D721Med (cell line): ENCODE data around the gene NDST3.

ENCODE experiments used
- DNase-seq: peaks from one replicate; pipeline ENCODE4 v3.0.0; 2011; ENCODE audit warnings: low spot score; ENCODE audit not compliant: insufficient read length
- FAIRE-seq: peaks from 2 replicates; lab custom pipeline; 2011; peaks lifted over from hg19 to GRCh38; lab: Jason Lieb, UNC
- TF ChIP-seq, protein P1 (sequence below): IDR thresholded peaks from 2 replicates; pipeline ENCODE4 v1.5.1; 2012; ENCODE audit warnings: mild to moderate bottlenecking, control low read depth; ENCODE audit not compliant: insufficient read depth; ENCODE audit errors: missing control alignments

Gene NDST3

GRCh38 chr4:118014831-118015230 lies 19.5 kb upstream of the NDST3 start:
- no peak for FAIRE-seq
- DNase-seq: no peak
- TF ChIP-seq, protein P1, sequence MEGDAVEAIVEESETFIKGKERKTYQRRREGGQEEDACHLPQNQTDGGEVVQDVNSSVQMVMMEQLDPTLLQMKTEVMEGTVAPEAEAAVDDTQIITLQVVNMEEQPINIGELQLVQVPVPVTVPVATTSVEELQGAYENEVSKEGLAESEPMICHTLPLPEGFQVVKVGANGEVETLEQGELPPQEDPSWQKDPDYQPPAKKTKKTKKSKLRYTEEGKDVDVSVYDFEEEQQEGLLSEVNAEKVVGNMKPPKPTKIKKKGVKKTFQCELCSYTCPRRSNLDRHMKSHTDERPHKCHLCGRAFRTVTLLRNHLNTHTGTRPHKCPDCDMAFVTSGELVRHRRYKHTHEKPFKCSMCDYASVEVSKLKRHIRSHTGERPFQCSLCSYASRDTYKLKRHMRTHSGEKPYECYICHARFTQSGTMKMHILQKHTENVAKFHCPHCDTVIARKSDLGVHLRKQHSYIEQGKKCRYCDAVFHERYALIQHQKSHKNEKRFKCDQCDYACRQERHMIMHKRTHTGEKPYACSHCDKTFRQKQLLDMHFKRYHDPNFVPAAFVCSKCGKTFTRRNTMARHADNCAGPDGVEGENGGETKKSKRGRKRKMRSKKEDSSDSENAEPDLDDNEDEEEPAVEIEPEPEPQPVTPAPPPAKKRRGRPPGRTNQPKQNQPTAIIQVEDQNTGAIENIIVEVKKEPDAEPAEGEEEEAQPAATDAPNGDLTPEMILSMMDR: no peak

DNA sequence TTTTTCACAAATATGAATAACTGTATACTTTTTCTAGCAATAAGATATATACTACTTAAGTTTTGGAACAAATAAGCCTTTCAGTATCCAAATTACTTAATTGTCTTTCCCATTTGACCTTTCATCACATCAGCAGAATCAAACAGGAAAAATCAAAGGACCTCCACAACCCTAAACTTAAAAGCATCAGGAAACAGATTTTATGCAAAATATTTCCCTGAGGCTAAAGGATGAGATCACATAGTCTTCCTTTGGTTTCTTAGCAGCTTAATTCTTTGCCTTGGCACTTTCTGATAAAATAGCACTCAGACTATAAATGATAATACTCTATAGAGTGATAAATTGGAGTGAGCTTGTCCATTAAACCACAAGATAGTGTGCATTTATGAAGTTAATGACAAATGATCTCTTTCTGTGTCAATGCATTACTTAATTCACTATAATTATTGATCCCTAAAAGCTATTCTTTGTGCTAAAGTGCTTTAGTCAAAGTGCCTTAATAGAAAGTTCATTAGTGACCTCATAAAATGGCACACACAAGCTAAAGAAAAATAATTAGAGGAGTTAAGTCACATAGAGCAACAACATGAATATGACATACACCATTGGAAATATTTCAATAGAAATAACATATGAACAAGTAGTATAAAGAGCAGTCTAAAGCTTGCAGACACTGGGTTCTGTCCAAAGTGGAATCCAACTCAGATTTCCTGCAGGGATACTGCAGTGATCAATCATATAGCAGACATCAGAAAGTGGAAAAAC lies 15.7 kb upstream of the NDST3 start:
- FAIRE-seq (no peak), DNase-seq (no peak)
- TF ChIP-seq, protein P1: no peak

DNA sequence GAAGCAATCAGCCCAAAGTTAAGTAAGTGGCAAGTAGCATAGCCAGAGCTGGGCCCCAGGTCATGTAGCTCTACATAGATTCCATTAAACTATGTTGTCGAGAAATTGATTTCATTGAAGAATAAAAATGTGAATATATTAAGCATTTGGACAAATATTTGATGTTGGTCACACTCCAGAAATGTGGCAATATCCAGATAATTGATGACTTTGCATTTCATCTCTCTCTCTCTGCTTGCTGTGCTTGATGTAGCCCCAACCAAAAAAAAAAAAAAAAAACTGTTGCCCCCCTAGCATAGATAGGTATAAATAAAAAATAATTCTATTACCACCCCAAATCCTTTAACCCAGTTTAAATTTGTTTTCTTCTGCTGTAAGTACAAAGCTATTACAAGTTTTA lies 7.5 kb upstream of the NDST3 start:
- DNase-seq: no peak
- FAIRE-seq: no peak
- TF ChIP-seq, protein P1: no peak

DNA sequence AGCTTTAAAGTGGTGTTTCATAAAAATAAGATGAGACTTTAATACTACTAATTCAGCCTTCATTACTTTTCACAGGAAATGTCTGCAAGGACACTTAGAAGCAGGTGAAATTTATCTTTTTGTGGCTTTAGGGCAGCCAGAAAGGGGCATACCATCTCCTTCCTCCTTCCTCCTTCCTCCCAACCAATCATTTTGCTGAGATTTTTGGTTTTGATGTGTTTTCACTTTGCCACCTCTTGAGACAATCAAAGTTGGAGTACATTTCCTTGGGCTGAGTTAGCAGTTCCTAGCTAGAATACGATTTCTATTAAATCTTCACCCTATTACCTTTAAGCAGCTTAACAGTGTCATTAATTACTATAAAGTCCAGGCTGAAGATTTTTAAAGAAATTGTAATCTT lies 5.1 kb upstream of the NDST3 start:
- TF ChIP-seq, protein P1: no peak

GRCh38 chr4:118032691-118033090 lies 1.6 kb upstream of the NDST3 start:
- FAIRE-seq: no peak
- DNase-seq: no peak

More for the DNA sequence above, 5.1 kb upstream of the NDST3 start:
- peak; percentile 23 for DNase-seq
- no peak for FAIRE-seq

DNA sequence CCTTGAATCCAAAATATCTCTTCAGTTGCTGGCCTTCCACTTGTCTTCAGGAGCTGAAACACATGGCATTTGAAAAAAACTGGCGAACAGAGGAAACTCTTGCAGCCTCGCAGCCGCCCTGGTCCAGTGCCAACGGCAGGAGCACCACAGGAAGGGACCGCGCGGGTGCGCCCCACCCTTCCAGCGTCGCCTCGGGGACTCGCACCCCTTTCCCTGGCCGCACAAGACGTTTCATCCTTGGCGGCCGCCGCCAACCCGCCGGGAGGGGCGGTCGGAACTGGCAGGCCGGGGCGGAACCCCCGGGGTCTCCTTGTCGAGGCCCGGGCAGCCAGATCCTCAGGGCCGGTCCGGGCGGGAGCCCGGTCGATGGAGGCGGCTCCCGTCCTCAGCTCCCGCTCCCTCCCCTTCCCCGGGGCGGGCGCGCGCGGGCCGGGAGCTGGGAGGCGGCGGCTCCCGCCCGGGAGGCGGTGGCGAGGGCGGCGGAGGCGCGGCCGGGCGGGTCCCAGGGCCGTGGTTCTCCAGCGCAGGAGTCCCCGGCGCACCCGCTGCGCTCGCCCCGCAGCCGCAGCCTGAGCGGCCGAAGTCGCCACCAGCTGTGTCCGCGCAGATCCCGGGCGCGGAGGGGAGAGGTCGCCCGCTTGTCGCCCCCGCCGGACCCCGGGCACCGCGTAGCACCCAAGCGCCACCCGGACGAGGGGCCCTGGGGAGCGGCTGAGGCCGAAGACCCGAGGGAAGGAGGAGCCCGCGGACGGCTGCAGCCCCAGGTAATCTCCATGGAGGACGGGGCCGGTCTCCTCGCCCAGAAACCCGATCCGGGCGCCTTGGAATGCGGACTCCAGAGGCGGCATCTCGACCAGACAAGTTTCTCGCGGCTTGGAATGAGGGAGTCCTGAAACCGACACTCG lies 886 bp upstream of the NDST3 start:
- peak; percentile 31 for DNase-seq
- TF ChIP-seq, protein P1: no peak
- no peak for FAIRE-seq

More at GRCh38 chr4:118032691-118033090, 1.6 kb upstream of the NDST3 start:
- TF ChIP-seq, protein P1: no peak
